PC-3 (cell line): ENCODE measurements around the gene HSPH1.
"Not testable (repeated sequence)": the region's sequence is repeated elsewhere in the genome, so short reads cannot be mapped to it uniquely, and the experiment has no call there.

Source experiments
- EZH2 ChIP-seq: fragments of 300-600 bp; sonication (generic); IDR thresholded peaks from one replicate; pipeline ENCODE4 v1.6.1; 2017; ENCODE audit warnings: antibody characterized with exemption, mild to moderate bottlenecking, low read length; ENCODE audit not compliant: unreplicated experiment
- TF ChIP-seq, protein P1 (sequence below): fragments of 300-600 bp; sonication (generic); conservative IDR thresholded peaks from 2 replicates; pipeline ENCODE4 v1.5.1; 2017; ENCODE audit warnings: antibody characterized with exemption, low read depth, mild to moderate bottlenecking, low read length

DNA sequence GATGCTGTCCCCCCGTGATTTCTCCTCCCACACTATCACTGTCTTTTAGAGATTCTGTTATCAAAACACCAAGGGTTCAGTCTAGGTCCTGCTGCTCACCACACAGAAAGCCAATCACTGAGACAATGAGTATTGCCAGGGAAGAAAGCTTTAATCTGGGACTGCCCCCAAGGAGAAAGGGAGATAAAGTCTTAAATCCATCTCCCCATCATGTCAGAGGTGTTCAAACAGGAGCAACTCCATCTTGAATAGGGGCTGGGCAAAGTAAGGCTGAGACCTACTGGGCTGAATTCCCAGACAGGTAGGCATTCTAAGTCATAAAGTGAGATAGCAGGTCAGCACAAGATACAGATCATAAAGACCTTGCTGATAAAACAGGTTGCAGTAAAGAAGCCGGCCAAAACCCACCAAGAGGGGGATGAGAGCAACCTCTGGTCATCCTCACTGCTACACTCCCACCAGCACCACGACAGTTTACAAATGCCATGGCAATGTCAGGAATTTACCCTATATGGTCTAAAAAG lies 63.7 kb downstream of the HSPH1 start:
- TF ChIP-seq, protein P1, sequence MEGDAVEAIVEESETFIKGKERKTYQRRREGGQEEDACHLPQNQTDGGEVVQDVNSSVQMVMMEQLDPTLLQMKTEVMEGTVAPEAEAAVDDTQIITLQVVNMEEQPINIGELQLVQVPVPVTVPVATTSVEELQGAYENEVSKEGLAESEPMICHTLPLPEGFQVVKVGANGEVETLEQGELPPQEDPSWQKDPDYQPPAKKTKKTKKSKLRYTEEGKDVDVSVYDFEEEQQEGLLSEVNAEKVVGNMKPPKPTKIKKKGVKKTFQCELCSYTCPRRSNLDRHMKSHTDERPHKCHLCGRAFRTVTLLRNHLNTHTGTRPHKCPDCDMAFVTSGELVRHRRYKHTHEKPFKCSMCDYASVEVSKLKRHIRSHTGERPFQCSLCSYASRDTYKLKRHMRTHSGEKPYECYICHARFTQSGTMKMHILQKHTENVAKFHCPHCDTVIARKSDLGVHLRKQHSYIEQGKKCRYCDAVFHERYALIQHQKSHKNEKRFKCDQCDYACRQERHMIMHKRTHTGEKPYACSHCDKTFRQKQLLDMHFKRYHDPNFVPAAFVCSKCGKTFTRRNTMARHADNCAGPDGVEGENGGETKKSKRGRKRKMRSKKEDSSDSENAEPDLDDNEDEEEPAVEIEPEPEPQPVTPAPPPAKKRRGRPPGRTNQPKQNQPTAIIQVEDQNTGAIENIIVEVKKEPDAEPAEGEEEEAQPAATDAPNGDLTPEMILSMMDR, result not testable (repeated sequence)
- not testable (repeated sequence) for TF ChIP-seq EZH2
